Lower leg skin (tissue), 3 donors: ENCODE results near the gene PCYT2.

Source experiments
- CTCF ChIP-seq, 3 donors: fragments of 450-650 bp; IDR thresholded peaks; one replicate each; pipeline ENCODE4 v1.5.1; 2016; ENCODE audit warnings: antibody characterized with exemption in 3 of 3, mild to moderate bottlenecking in 3 of 3, moderate library complexity in 2 of 3
- POLR2A ChIP-seq, 2 donors: fragments of 450-650 bp; IDR thresholded peaks; one replicate each; pipeline ENCODE4 v1.6.1; 2016 to 2017; ENCODE audit warnings: antibody characterized with exemption in 2 of 2, mild to moderate bottlenecking in 1 of 2, moderate library complexity in 1 of 2

- no peak for TF ChIP-seq POLR2A (IDR thresholded peaks at IDR 0.05)
- TF ChIP-seq CTCF (IDR thresholded peaks at IDR 0.05), result no peak
Measured at GRCh38 chr17:81957691-81958432, 46.7 kb upstream of the PCYT2 start.
